ENCODE data around the gene SLC6A6. TPM values are rescaled to one million over a fixed set of nuclear protein-coding genes. Genes with fewer than 3 reads are reported as not detected.
A peak's percentile ranks its signal among the peaks of the same experiment; 100 is the strongest.

The SLC6A6 gene
- total RNA-seq, 6 experiments from 2014 or later: 22.5 to 33.0 (median 28.6) TPM

DNA sequence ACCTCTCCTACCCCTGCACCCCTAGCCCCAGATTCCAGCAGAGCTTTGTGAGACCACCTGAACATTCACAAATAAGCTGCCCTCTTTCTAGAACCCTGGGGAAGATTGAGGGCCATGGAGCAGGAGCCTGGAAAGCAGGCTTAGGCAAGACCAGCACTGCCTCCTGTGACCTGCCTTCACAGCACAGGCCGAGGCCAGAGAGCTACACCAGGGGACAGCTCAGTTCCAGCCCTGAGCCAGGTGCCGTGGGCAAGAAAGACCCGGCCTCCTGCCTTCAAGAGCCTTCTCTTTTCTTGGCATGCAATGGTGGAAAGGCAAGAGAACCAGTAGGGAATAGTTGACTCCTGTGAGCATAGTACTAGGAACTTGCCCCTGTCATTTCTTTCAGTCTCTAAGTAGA lies 48.1 kb downstream of the SLC6A6 start:
- H3K4me3 Mint-ChIP-seq: no peak overlapping the region
- DNase-seq: no peak

DNA sequence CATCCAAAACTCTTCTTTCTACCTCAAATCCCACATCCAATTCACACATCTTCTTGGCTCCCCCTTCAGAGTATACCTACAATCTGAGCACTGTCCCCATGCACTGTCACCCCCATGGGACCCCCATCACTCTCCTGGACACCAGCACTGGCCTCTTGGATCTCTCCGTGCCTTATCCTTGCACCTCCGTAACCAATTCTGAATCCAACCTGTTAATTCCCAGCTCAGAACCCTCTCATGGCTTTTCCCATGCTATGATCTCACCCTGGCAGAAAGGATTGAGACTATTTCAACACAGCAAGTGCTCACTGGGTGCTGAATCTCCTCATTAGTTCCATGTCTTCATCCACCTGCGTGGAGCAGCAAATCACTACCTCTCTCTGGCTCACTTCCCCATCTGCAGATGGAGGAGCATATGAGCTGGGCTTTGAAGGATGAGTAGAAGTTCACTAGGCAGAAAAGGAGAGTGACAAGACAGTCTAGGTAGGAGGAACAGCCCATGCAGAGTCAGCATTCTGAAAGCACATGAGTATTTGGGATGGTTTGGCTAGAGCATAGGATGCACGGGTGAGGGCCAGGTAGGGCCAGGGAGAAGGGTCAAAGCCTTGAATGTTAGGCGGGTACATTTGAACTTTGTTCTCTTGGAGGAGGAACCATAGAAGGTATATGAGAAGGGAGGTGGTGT lies 48.7 kb downstream of the SLC6A6 start:
- peaks cover 5% of the 10 kb centered on the region for H3K27me3 Mint-ChIP-seq (ENCODE audit: insufficient read depth)
- TF ChIP-seq, protein P1, sequence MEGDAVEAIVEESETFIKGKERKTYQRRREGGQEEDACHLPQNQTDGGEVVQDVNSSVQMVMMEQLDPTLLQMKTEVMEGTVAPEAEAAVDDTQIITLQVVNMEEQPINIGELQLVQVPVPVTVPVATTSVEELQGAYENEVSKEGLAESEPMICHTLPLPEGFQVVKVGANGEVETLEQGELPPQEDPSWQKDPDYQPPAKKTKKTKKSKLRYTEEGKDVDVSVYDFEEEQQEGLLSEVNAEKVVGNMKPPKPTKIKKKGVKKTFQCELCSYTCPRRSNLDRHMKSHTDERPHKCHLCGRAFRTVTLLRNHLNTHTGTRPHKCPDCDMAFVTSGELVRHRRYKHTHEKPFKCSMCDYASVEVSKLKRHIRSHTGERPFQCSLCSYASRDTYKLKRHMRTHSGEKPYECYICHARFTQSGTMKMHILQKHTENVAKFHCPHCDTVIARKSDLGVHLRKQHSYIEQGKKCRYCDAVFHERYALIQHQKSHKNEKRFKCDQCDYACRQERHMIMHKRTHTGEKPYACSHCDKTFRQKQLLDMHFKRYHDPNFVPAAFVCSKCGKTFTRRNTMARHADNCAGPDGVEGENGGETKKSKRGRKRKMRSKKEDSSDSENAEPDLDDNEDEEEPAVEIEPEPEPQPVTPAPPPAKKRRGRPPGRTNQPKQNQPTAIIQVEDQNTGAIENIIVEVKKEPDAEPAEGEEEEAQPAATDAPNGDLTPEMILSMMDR (IDR thresholded peaks at IDR 0.05): no peak
- no peaks in the 10 kb centered on the region for H3K9me3 Mint-ChIP-seq
- peaks cover 46% of the 10 kb centered on the region for H3K36me3 Mint-ChIP-seq (ENCODE audit: low read depth)
- H3K27ac Mint-ChIP-seq: peak overlapping the region; percentile 97
- DNase-seq: no peak
- no peak overlapping the region; the same call in 1 of the 2 replicates for H3K4me3 Mint-ChIP-seq
- peaks cover 44% of the 10 kb centered on the region for H3K4me1 Mint-ChIP-seq (ENCODE audit: low read depth)

More for the DNA sequence above, 48.1 kb downstream of the SLC6A6 start:
- Mint-ChIP-seq H3K27ac (no peak overlapping the region), H3K9me3 (no peaks in the 10 kb centered on the region), H3K36me3 (ENCODE audit: low read depth) (peaks cover 52% of the 10 kb centered on the region), H3K4me1 (ENCODE audit: low read depth) (peaks cover 44% of the 10 kb centered on the region), H3K27me3 (ENCODE audit: insufficient read depth) (peaks cover 5% of the 10 kb centered on the region)
- TF ChIP-seq, protein P1 (IDR thresholded peaks at IDR 0.05): no peak

DNA sequence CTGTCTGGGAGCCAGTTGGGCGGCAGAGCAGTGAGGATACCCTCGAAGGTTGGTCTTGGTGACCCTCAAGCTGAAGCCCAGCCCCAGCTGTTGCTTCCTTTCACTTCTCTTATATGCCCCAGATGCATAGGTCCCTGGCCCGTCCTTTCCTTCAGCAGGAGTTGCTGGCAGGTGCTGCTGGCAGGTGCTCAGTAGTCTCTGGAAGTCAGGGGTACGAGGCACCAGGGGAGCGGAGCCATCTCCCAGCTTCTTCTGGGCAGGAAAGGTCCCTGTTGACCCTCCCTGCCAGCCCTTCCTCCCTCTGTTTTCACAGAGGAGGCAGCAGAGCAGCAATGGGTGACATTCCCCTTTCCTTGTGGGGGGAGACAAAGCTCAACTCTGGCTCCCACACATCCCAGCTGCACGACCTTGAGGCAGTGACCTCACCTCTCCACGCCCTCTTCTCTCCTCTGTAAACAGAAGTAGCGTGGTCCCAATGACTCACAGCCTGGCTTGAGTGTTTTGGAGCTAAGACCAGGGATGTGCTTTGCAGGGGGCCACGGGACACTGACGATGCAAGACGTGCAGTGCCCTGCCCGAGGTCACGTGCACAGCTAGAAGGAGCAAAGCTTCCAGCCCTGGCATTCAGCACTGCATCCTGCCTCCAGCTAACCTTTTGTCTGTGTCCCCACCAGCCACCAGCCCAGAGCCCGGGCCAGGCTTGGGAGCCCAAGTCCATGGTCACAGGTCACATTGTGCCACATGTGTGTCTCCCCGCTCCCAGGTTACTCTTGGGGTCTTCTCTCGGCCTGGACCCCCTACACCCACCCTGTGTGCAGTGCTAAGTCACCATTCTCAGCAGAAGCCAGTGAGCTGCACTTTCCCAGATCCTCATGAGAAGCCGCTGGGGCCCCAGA lies 49.7 kb downstream of the SLC6A6 start:
- TF ChIP-seq, protein P1 (IDR thresholded peaks at IDR 0.05): no peak
- Mint-ChIP-seq H3K27me3 (ENCODE audit: insufficient read depth) (peaks cover 5% of the 10 kb centered on the region), H3K4me3 (peak overlapping the region; percentile 80), H3K9me3 (no peaks in the 10 kb centered on the region), H3K27ac (peak overlapping the region; percentile 97), H3K4me1 (ENCODE audit: low read depth) (peaks cover 44% of the 10 kb centered on the region), H3K36me3 (ENCODE audit: low read depth) (peaks cover 38% of the 10 kb centered on the region)
- DNase-seq: peak; percentile 86

DNA sequence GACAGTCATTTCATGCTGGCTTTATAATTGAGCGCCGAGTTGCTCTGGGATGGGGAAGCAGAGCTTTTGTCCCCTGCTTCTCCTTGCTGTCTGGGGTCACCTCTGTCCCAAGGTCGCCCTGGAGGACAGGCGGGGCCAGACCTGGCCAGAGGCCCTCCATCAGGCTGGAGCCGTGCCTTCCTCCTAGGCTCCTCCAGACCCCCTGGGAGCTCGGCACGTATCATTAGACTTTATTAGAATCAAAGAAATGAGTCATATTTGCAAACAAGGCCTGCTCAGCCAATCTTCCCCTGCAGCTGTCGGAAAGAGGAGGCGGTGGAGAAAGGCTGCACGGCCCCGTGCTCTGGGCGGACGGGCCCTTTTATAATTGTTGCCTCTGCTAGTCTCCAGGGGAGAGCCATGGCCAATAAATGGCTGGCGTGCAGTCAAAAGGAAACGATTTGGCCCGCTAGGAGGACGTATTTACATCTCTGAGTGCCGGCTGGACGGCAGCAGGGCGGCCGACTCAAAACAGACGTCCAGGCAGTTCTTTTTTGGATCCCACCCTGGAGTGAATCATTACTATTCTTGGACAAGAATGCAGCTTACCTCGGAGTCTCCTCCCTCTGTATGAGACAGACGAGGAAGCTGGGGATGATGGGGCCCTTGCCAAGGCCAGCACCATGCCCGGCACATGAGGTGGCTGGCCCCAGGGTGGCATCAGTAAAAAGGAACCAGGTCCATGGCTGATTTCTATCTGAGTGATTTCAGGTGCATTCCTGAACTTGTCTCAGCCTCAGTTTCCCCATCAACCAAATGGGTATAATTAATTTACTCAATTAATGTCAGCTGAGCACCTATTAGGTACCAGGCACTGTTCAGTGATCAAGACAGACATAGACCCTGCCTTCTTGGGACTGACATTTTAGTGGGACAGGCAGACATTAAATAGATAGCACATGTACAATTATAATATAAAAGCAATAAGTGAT lies 50.6 kb downstream of the SLC6A6 start:
- H3K9me3 Mint-ChIP-seq: no peaks in the 10 kb centered on the region
- peaks cover 5% of the 10 kb centered on the region for H3K27me3 Mint-ChIP-seq (ENCODE audit: insufficient read depth)
- peak overlapping the region; percentile 97 for H3K27ac Mint-ChIP-seq
- DNase-seq: peak; percentile 96
- H3K4me3 Mint-ChIP-seq: peak overlapping the region; percentile 80
- H3K4me1 Mint-ChIP-seq (ENCODE audit: low read depth): peaks cover 47% of the 10 kb centered on the region
- H3K36me3 Mint-ChIP-seq (ENCODE audit: low read depth): peaks cover 31% of the 10 kb centered on the region
- TF ChIP-seq, protein P1 (IDR thresholded peaks at IDR 0.05): 0 out of 2 replicates have a peak, but pooled peaks have one; percentile 46

Data from HFFc6 (cell line).